Measurements from ENCODE around the gene POLR2E. TPM values are rescaled to one million over a fixed set of nuclear protein-coding genes. Genes with fewer than 3 reads are reported as not detected.

Gene POLR2E
- total RNA-seq, 1 experiment from 2014 or later: 117 TPM

DNA sequence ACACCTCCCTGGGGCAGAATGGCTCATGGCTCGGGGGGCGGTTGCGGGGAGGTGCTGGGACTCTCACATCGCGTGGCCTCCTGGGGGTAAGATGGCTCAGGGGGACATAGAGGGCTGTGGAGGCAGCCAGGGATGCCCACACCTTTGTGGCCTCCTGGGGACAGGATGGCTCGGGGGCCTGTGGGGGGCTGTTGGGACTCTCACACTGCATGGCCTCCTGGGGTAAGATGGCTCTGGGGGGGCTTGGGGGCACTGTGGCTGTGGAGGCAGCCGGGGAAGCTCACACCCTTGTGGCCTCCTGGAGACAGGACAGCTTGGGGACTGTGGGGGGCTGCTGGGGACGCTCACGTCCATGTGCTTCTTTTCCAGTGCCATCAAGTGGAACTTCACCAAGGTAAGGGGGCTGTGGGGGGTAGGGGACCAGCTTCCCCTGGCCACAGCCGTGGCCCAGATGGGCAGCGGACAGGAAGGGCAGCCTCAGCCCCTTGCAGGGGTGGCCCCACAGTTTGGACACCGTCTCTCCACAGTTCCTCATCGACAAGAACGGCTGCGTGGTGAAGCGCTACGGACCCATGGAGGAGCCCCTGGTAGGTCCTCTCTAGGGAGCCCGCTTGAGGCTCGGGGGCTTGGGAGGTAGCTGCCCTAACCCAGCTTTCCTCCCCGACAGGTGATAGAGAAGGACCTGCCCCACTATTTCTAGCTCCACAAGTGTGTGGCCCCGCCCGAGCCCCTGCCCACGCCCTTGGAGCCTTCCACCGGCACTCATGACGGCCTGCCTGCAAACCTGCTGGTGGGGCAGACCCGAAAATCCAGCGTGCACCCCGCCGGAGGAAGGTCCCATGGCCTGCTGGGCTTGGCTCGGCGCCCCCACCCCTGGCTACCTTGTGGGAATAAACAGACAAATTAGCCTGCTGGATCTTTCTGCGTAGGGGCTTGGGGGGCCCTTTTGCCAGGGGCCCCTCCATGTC, 11.0 kb upstream of the POLR2E start:
- Histone ChIP-seq H3K27me3 (ENCODE audit: low read length) (no peaks in the 10 kb centered on the region), H3K4me1 (ENCODE audit: low read length) (peaks cover 43% of the 10 kb centered on the region), H3K4me2 (ENCODE audit: low read depth, low read length, poor library complexity, severe bottlenecking) (peak overlapping the region; percentile 91), H4K20me1 (ENCODE audit: insufficient read depth, low read depth, low read length) (peaks cover 5% of the 10 kb centered on the region; the same call in 1 of the 2 replicates), H3K27ac (ENCODE audit: low read length) (peak overlapping the region; percentile 71), H3K9me2 (replicated peaks; ENCODE audit: insufficient read depth, low read length) (no peaks in the 10 kb centered on the region), H3K79me2 (ENCODE audit: low read length) (peaks cover 14% of the 10 kb centered on the region), H3K36me3 (ENCODE audit: insufficient read depth, low read length) (no peaks in the 10 kb centered on the region), H3K4me3 (ENCODE audit: low read length) (peak overlapping the region; percentile 95; the same call in 1 of the 2 replicates), H3K9ac (ENCODE audit: low read length) (peak overlapping the region; percentile 98), H3K9me3 (ENCODE audit: low read length) (no peaks in the 10 kb centered on the region), H2AFZ (ENCODE audit: low read length) (no peak overlapping the region)
- DNase-seq: no peak

- H3K79me2 ChIP-seq (ENCODE audit: low read length): peaks cover 14% of the 10 kb centered on the region
- no peaks in the 10 kb centered on the region for H3K27me3 ChIP-seq (ENCODE audit: low read length)
- H3K9ac ChIP-seq (ENCODE audit: low read length): peak overlapping the region; percentile 98
- no peaks in the 10 kb centered on the region for H3K9me2 ChIP-seq (replicated peaks; ENCODE audit: insufficient read depth, low read length)
- H3K4me1 ChIP-seq (ENCODE audit: low read length): peaks cover 43% of the 10 kb centered on the region
- DNase-seq: no peak
- no peak overlapping the region for H2AFZ ChIP-seq (ENCODE audit: low read length)
- no peaks in the 10 kb centered on the region for H3K36me3 ChIP-seq (ENCODE audit: insufficient read depth, low read length)
- H3K4me3 ChIP-seq (ENCODE audit: low read length): peak overlapping the region; percentile 95
- H3K9me3 ChIP-seq (ENCODE audit: low read length): no peaks in the 10 kb centered on the region
- H3K4me2 ChIP-seq (ENCODE audit: low read depth, low read length, poor library complexity, severe bottlenecking): peak overlapping the region; percentile 91
- H4K20me1 ChIP-seq (ENCODE audit: insufficient read depth, low read depth, low read length): peaks cover 5% of the 10 kb centered on the region; the same call in 1 of the 2 replicates
- peak overlapping the region; percentile 77 for H3K27ac ChIP-seq (ENCODE audit: low read length)
Observed at GRCh38 chr19:1105008-1105872, 10.1 kb upstream of the POLR2E start.

- Histone ChIP-seq H3K9ac (ENCODE audit: low read length) (peak overlapping the region; percentile 98), H3K27me3 (ENCODE audit: low read length) (no peaks in the 10 kb centered on the region), H3K4me1 (ENCODE audit: low read length) (peaks cover 43% of the 10 kb centered on the region), H3K79me2 (ENCODE audit: low read length) (peaks cover 14% of the 10 kb centered on the region), H4K20me1 (ENCODE audit: insufficient read depth, low read depth, low read length) (peaks cover 5% of the 10 kb centered on the region; the same call in 1 of the 2 replicates), H2AFZ (ENCODE audit: low read length) (no peak overlapping the region), H3K27ac (ENCODE audit: low read length) (peak overlapping the region; percentile 77), H3K4me2 (ENCODE audit: low read depth, low read length, poor library complexity, severe bottlenecking) (peak overlapping the region; percentile 91), H3K9me3 (ENCODE audit: low read length) (no peaks in the 10 kb centered on the region), H3K36me3 (ENCODE audit: insufficient read depth, low read length) (no peaks in the 10 kb centered on the region), H3K9me2 (replicated peaks; ENCODE audit: insufficient read depth, low read length) (no peaks in the 10 kb centered on the region), H3K4me3 (ENCODE audit: low read length) (peak overlapping the region; percentile 95)
- peak; percentile 90 for DNase-seq
Observed at GRCh38 chr19:1104311-1105007, 9.3 kb upstream of the POLR2E start.

DNA sequence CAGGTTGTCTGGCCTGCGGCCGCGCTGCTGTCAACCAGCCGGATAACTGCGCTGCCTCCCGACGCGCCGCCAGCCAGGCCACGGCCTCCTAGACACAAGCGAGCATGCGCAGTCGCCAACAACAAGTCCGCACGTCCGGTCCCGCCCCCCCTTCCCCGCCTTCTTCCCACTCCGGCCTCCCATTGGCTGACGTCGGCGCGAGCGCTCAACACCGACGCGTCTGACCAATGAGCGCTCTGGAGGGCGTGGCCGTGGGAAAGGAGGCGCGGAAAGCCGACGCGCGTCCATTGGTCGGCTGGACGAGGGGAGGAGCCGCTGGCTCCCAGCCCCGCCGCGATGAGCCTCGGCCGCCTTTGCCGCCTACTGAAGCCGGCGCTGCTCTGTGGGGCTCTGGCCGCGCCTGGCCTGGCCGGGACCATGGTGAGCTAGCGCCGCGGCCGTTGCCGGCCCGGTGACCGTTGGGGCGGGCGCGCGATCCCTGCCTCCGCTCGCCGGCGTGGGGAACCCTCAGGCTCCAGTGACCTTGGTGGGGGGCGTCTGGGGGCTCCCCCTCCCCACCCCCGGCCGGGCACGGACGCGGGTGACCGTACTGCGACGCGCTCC, 8.6 kb upstream of the POLR2E start, which contains the start of gene GPX4:
Gene GPX4 (plus strand): TSS at position 287 of the 603 bp plus-strand sequence. CDS start 50 bp downstream, at position 337.
- Histone ChIP-seq H3K4me3 (ENCODE audit: low read length) (peak within 1 kb of the TSS; percentile 95), H4K20me1 (ENCODE audit: insufficient read depth, low read depth, low read length) (peaks cover 5% of the 10 kb centered on the region; the same call in 1 of the 2 replicates), H3K9ac (ENCODE audit: low read length) (peak within 1 kb of the TSS; percentile 98), H3K9me2 (replicated peaks; ENCODE audit: insufficient read depth, low read length) (no peaks in the 10 kb centered on the region), H3K27me3 (ENCODE audit: low read length) (no peaks in the 10 kb centered on the region), H3K27ac (ENCODE audit: low read length) (peak within 1 kb of the TSS; percentile 77), H3K4me1 (ENCODE audit: low read length) (peaks cover 43% of the 10 kb centered on the region), H2AFZ (ENCODE audit: low read length) (peak within 1 kb of the TSS; percentile 77; the same call in 1 of the 2 replicates), H3K79me2 (ENCODE audit: low read length) (peaks cover 14% of the 10 kb centered on the region), H3K9me3 (ENCODE audit: low read length) (no peaks in the 10 kb centered on the region), H3K4me2 (ENCODE audit: low read depth, low read length, poor library complexity, severe bottlenecking) (peak within 1 kb of the TSS; percentile 91), H3K36me3 (ENCODE audit: insufficient read depth, low read length) (no peaks in the 10 kb centered on the region)
- DNase-seq: peak; percentile 100

GRCh38 chr19:1103132-1103707, 8.0 kb upstream of the POLR2E start:
- peak overlapping the region; percentile 76 for H3K4me2 ChIP-seq (ENCODE audit: low read depth, low read length, poor library complexity, severe bottlenecking)
- peaks cover 5% of the 10 kb centered on the region; the same call in 1 of the 2 replicates for H4K20me1 ChIP-seq (ENCODE audit: insufficient read depth, low read depth, low read length)
- H3K9me2 ChIP-seq (replicated peaks; ENCODE audit: insufficient read depth, low read length): no peaks in the 10 kb centered on the region
- H3K27ac ChIP-seq (ENCODE audit: low read length): no peak overlapping the region
- peak overlapping the region; percentile 58 for H3K4me3 ChIP-seq (ENCODE audit: low read length)
- no peak for DNase-seq
- H3K36me3 ChIP-seq (ENCODE audit: insufficient read depth, low read length): no peaks in the 10 kb centered on the region
- H3K9ac ChIP-seq (ENCODE audit: low read length): peak overlapping the region; percentile 71
- peak overlapping the region; percentile 77; the same call in 1 of the 2 replicates for H2AFZ ChIP-seq (ENCODE audit: low read length)
- no peaks in the 10 kb centered on the region for H3K9me3 ChIP-seq (ENCODE audit: low read length)
- H3K79me2 ChIP-seq (ENCODE audit: low read length): peaks cover 14% of the 10 kb centered on the region
- H3K4me1 ChIP-seq (ENCODE audit: low read length): peaks cover 43% of the 10 kb centered on the region
- no peaks in the 10 kb centered on the region for H3K27me3 ChIP-seq (ENCODE audit: low read length)

DNA sequence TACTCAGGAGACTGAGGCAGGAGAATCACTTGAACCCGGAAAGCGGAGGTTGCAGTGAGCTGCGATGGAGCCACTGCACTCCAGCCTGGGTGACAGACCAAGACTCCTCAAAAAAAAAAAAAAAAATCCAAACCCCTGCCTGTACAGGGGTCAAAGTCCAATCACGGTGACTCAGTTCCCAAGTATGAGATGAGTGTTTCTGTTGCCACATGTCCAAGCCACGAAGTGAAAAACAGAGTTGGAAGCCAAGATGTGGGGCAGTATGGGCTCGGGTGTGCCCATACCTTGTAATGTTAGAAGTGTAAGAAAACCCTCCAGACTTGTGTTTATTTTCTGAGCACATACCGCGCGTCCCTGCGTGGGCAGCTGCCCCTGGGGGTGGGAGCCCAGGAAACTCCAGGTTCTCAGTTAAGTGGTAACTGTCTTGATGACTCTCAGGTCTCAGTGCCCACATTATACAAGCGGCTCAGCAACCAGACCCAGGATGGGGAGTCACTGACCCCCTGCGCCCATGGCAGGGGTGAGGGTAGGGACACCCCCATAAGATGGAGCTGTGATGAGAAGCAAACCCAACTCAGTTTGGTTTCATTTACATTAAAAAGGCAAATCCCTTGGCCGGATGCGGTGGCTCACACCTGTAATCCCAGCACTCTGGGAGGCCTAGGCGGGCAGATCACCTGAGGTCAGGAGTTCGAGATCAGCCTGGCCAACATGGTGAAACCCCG, 7.4 kb upstream of the POLR2E start:
- peaks cover 14% of the 10 kb centered on the region for H3K79me2 ChIP-seq (ENCODE audit: low read length)
- H3K9ac ChIP-seq (ENCODE audit: low read length): peak overlapping the region; percentile 71; the same call in 1 of the 2 replicates
- H3K4me3 ChIP-seq (ENCODE audit: low read length): no peak overlapping the region
- H3K27ac ChIP-seq (ENCODE audit: low read length): no peak overlapping the region
- H3K36me3 ChIP-seq (ENCODE audit: insufficient read depth, low read length): no peaks in the 10 kb centered on the region
- no peaks in the 10 kb centered on the region for H3K27me3 ChIP-seq (ENCODE audit: low read length)
- no peak for DNase-seq
- H3K4me1 ChIP-seq (ENCODE audit: low read length): peaks cover 38% of the 10 kb centered on the region
- H3K4me2 ChIP-seq (ENCODE audit: low read depth, low read length, poor library complexity, severe bottlenecking): no peak overlapping the region
- peaks cover 5% of the 10 kb centered on the region; the same call in 1 of the 2 replicates for H4K20me1 ChIP-seq (ENCODE audit: insufficient read depth, low read depth, low read length)
- H2AFZ ChIP-seq (ENCODE audit: low read length): no peak overlapping the region
- H3K9me3 ChIP-seq (ENCODE audit: low read length): no peaks in the 10 kb centered on the region
- H3K9me2 ChIP-seq (replicated peaks; ENCODE audit: insufficient read depth, low read length): no peaks in the 10 kb centered on the region
